ENCODE results near the gene JCAD.

GRCh38 chr10:30007406-30007805 is 52.0 kb downstream of the JCAD start:
- TF ChIP-seq SIN3A (IDR thresholded peaks at IDR 0.05; ENCODE audit: borderline replicate concordance, insufficient read depth, low read depth, low read length): no peak
- TF ChIP-seq CTCF (IDR thresholded peaks at IDR 0.05): no peak

Measured in Panc1 (cell line).